ENCODE measurements around the gene TNFSF13B.

DNA sequence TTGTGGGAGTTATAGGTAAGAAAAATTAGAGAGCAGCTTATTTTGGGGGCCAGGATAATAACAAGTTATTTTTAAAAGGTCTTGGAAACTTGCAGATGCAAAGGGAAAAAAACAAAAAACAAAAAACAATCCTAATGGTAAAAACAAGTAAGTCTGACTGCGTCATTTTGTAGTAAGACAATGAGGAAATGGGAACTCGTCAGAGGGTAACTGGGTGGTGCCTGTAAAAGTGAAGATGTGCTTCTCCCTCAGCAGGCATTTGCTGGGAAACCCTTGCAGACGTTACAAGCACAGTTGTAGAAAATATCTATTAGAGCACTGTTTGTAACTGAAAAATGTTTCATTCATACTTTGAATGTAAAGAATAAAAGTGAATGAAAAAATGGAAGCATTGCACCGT, 2.2 kb upstream of the TNFSF13B start:
- TF ChIP-seq, protein P1, sequence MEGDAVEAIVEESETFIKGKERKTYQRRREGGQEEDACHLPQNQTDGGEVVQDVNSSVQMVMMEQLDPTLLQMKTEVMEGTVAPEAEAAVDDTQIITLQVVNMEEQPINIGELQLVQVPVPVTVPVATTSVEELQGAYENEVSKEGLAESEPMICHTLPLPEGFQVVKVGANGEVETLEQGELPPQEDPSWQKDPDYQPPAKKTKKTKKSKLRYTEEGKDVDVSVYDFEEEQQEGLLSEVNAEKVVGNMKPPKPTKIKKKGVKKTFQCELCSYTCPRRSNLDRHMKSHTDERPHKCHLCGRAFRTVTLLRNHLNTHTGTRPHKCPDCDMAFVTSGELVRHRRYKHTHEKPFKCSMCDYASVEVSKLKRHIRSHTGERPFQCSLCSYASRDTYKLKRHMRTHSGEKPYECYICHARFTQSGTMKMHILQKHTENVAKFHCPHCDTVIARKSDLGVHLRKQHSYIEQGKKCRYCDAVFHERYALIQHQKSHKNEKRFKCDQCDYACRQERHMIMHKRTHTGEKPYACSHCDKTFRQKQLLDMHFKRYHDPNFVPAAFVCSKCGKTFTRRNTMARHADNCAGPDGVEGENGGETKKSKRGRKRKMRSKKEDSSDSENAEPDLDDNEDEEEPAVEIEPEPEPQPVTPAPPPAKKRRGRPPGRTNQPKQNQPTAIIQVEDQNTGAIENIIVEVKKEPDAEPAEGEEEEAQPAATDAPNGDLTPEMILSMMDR (IDR thresholded peaks at IDR 0.05 in 4 of 5, conservative IDR thresholded peaks at IDR 0.05 in 1 of 5) = no peak
- no peak for TF ChIP-seq POLR2A (IDR thresholded peaks at IDR 0.05)

All from gastrocnemius medialis (tissue), 4 donors.